WTC11 (cell line): ENCODE measurements around the gene NKAPL. TPM values are rescaled to one million over a fixed set of nuclear protein-coding genes. Genes with fewer than 3 reads are reported as not detected.

Experiments
- ATAC-seq: fragments of 200-7000 bp; cut with Tn5 transposase; 2 replicates; pipeline ENCODE4 v1.10.0; 2021; ENCODE audit warnings: mild to moderate bottlenecking, moderate library complexity
- CTCF ChIA-PET: fragments of 300-600 bp; sonication (Branson Sonifier 250); formaldehyde crosslinking; loops from one replicate; lab custom pipeline; 2021; ENCODE audit warnings: antibody characterized with exemption; lab: Charles Lee
- POLR2A ChIA-PET: fragments of 350-600 bp; sonication (Branson Sonifier 250); formaldehyde crosslinking; loops from one replicate; lab custom pipeline; 2021; ENCODE audit warnings: antibody characterized with exemption; lab: Charles Lee
- DNase-seq: peaks from one replicate; pipeline ENCODE4 v3.0.0; 2021; ENCODE audit warnings: low spot score
- H3K27ac Mint-ChIP-seq: 2 replicates; pipeline ENCODE4 v1.8.0; 2021; ENCODE audit warnings: mixed read lengths
- H3K27me3 Mint-ChIP-seq: 2 replicates; pipeline ENCODE4 v1.8.0; 2021; ENCODE audit warnings: low read depth, mild to moderate bottlenecking, moderate library complexity, mixed read lengths
- H3K36me3 Mint-ChIP-seq: 2 replicates; pipeline ENCODE4 v1.8.0; 2021; ENCODE audit warnings: mixed read lengths
- H3K4me1 Mint-ChIP-seq: 2 replicates; pipeline ENCODE4 v1.8.0; 2022; ENCODE audit warnings: mixed read lengths
- H3K4me3 Mint-ChIP-seq: 2 replicates; pipeline ENCODE4 v1.8.0; 2021; ENCODE audit warnings: mild to moderate bottlenecking, moderate library complexity, mixed read lengths
- H3K9me3 Mint-ChIP-seq: 2 replicates; pipeline ENCODE4 v1.8.0; 2021; ENCODE audit warnings: mixed read lengths
- ATF2 ChIP-seq: sonication (generic); formaldehyde crosslinking; IDR thresholded peaks from 2 replicates; pipeline ENCODE4 v1.8.1; 2022; ENCODE audit warnings: low read depth, missing genetic modification reagents, borderline replicate concordance
- CTCF ChIP-seq: fragments of 200-600 bp; IDR thresholded peaks from 2 replicates; pipeline ENCODE4 v1.8.0; 2022; ENCODE audit warnings: antibody characterized with exemption
- ETV6 ChIP-seq: sonication (generic); formaldehyde crosslinking; IDR thresholded peaks from 2 replicates; pipeline ENCODE4 v1.8.1; 2022; ENCODE audit warnings: mild to moderate bottlenecking, missing genetic modification reagents
- FOXK1 ChIP-seq: sonication (generic); formaldehyde crosslinking; IDR thresholded peaks from 2 replicates; pipeline ENCODE4 v1.8.0; 2022; ENCODE audit warnings: mild to moderate bottlenecking, moderate library complexity, missing genetic modification reagents
- FOXP4 ChIP-seq: sonication (generic); formaldehyde crosslinking; IDR thresholded peaks from 2 replicates; pipeline ENCODE4 v1.8.0; 2022; ENCODE audit warnings: mild to moderate bottlenecking, missing genetic modification reagents
- GABPB1 ChIP-seq: sonication (generic); formaldehyde crosslinking; IDR thresholded peaks from 2 replicates; pipeline ENCODE4 v1.8.1; 2023; ENCODE audit warnings: mild to moderate bottlenecking, missing genetic modification reagents
- GTF2I ChIP-seq: fragments of 250-450 bp; sonication (Bioruptor Pico); conservative IDR thresholded peaks from 2 replicates; pipeline ENCODE4 v1.4.0; 2021; ENCODE audit warnings: mild to moderate bottlenecking
- MAX ChIP-seq: sonication (generic); formaldehyde crosslinking; IDR thresholded peaks from 2 replicates; pipeline ENCODE4 v1.8.0; 2022; ENCODE audit warnings: mild to moderate bottlenecking, missing genetic modification reagents
- MYBL2 ChIP-seq: sonication (generic); formaldehyde crosslinking; IDR thresholded peaks from 2 replicates; pipeline ENCODE4 v1.8.1; 2023; ENCODE audit warnings: mild to moderate bottlenecking, moderate library complexity, missing genetic modification reagents
- RORB ChIP-seq: fragments of 250-450 bp; sonication (Bioruptor Pico); IDR thresholded peaks from 2 replicates; pipeline ENCODE4 v1.9.0; 2021; ENCODE audit warnings: mild to moderate bottlenecking
- SMAD3 ChIP-seq: sonication (generic); formaldehyde crosslinking; IDR thresholded peaks from 2 replicates; pipeline ENCODE4 v1.8.0; 2022; ENCODE audit warnings: missing genetic modification reagents, mild to moderate bottlenecking, borderline replicate concordance
- ZNF232 ChIP-seq: sonication (generic); formaldehyde crosslinking; IDR thresholded peaks from 2 replicates; pipeline ENCODE4 v1.8.0; 2022; ENCODE audit warnings: mild to moderate bottlenecking, missing genetic modification reagents
- ZNF317 ChIP-seq: sonication (generic); formaldehyde crosslinking; IDR thresholded peaks from 2 replicates; pipeline ENCODE4 v1.8.1; 2023; ENCODE audit warnings: low read depth, mild to moderate bottlenecking, moderate library complexity, missing genetic modification reagents, borderline replicate concordance
- total RNA-seq: library from RNA; stranded (reverse); gene quantifications from 3 replicates; pipeline ENCODE4 v1.2.3, GENCODE V29; 2021
- TF ChIP-seq, protein P1 (sequence below): sonication (generic); formaldehyde crosslinking; IDR thresholded peaks from 2 replicates; pipeline ENCODE4 v1.8.0; 2022; ENCODE audit warnings: missing genetic modification reagents

The NKAPL gene
- total RNA-seq, 1 experiment from 2014 or later: 0.26 TPM

DNA sequence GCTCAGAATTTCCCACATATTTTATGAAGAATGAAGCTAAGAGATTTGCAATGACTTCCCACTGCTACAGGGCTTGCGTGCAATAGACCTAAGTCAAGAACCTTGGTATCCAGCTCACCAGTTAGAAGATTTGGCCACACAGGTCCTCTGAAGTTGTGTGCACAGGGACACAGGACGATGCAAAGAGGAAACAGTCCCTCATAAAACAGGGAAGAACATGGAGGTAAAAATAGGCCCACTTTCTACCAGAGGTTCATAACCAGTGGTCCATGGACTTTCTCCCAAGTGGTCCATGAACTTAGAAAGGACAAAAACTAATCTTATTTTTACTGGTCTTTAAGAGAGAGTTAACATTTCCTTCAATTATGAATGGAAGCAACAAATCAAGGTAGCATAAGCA, 8.3 kb upstream of the NKAPL start (continued):
- no peak for TF ChIP-seq ATF2 (CRISPR knock-in tag)

DNA sequence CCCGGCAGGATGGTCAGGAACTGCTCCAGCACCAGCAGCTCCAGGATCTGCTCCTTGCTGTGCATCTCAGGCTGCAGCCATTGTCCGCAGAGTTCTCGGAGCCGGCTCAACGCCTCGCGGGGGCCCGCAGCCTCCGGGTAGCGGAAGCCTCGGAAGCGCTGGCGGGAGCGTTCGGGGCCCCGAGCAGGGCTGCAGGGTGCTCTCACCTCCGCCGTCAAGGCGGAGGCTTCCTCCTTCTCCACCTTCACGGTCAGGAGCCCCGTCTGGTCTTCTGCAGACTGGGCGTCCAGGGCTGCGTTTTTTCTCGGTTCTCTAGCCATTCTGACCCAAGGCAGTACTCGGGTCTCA, 7.5 kb upstream of the NKAPL start:
- H3K36me3 Mint-ChIP-seq: peaks cover 19% of the 10 kb centered on the region
- peaks cover 18% of the 10 kb centered on the region for H3K27me3 Mint-ChIP-seq
- peaks cover 12% of the 10 kb centered on the region for H3K4me1 Mint-ChIP-seq
- POLR2A ChIA-PET: interaction anchor here (1.0 to 1.7 kb wide), 5 partner anchors 9 to 116 kb away, joined by 3 to 13 read pairs (median 4); partner anchors contain the start of genes ZKSCAN8 and ZSCAN26
- TF ChIP-seq GTF2I (CRISPR knock-in tag) (no peak), ETV6 (CRISPR knock-in tag) (no peak), MYBL2 (no peak), CTCF (no peak), ZNF317 (CRISPR knock-in tag) (no peak), ZNF232 (CRISPR knock-in tag) (no peak)
- TF ChIP-seq, protein P1, sequence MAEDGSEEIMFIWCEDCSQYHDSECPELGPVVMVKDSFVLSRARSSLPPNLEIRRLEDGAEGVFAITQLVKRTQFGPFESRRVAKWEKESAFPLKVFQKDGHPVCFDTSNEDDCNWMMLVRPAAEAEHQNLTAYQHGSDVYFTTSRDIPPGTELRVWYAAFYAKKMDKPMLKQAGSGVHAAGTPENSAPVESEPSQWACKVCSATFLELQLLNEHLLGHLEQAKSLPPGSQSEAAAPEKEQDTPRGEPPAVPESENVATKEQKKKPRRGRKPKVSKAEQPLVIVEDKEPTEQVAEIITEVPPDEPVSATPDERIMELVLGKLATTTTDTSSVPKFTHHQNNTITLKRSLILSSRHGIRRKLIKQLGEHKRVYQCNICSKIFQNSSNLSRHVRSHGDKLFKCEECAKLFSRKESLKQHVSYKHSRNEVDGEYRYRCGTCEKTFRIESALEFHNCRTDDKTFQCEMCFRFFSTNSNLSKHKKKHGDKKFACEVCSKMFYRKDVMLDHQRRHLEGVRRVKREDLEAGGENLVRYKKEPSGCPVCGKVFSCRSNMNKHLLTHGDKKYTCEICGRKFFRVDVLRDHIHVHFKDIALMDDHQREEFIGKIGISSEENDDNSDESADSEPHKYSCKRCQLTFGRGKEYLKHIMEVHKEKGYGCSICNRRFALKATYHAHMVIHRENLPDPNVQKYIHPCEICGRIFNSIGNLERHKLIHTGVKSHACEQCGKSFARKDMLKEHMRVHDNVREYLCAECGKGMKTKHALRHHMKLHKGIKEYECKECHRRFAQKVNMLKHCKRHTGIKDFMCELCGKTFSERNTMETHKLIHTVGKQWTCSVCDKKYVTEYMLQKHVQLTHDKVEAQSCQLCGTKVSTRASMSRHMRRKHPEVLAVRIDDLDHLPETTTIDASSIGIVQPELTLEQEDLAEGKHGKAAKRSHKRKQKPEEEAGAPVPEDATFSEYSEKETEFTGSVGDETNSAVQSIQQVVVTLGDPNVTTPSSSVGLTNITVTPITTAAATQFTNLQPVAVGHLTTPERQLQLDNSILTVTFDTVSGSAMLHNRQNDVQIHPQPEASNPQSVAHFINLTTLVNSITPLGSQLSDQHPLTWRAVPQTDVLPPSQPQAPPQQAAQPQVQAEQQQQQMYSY: no peak
- TF ChIP-seq, all 79 proteins: peak for 0
- Mint-ChIP-seq H3K4me3 (peak overlapping the region; percentile 99), H3K27ac (peak overlapping the region; percentile 80), H3K9me3 (no peaks in the 10 kb centered on the region)
- CTCF ChIA-PET: interaction anchor here (1.0 to 2.3 kb wide), 3 partner anchors 15 to 132 kb away, joined by 4 to 19 read pairs (median 12); partner anchors contain the start of gene ZSCAN26
- peak; percentile 20 for DNase-seq
- peak; percentile 45 for ATAC-seq

DNA sequence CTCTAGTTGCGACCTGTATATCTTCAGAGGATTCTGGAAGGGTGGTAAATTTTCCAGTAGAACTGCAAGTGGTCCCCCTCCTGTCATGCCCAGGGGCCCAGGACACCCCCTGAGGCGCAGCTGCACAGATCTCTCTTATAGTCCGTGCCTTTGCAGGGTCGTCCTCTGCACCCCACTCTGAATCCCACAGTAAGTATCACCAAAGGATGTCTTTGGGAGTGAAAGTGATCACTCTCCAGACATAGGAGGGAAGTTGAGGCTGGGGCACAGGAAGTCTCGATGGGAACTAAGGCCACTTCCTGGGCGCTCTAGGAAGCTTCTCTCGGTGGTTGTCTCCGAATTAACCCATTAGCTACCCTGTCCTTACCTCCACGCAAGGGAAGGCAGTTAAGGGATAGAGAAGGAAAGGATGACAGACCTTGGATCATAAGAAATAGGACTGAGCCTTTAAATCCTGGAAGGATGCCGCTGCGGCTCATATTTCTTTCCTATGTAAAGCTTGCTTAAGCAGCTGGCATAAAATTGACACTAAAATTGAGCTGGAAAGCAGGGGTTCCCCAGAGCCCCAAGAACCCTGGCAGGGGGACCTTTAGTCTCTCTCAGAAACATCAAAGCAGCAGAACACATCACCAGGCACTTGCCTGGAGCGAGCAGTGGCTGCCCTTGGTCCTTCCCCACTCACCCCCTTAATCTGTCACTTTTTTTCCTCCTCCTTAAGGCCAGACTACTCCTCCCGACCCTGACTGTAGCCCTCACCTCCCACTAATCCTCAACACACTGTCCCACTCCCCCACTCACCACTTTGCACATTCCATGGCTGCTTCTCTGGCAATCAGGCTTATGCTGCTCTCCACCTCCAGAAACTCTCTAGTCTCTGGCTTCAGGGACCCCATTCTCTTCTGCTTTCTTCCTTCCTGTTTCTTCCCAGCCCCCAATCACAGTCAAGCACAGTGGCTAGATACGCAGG, 6.8 kb upstream of the NKAPL start, which contains the start of gene ZKSCAN4:
ZKSCAN4 (minus strand) TSS at position 261 of the 967 bp plus-strand sequence. CDS start 289 bp downstream, outside the sequence.
- no peak for TF ChIP-seq RORB (CRISPR knock-in tag)
- TF ChIP-seq MAX (CRISPR knock-in tag): 0 out of 2 replicates have a peak, but pooled peaks have one; percentile 30
- TF ChIP-seq GABPB1 (CRISPR knock-in tag): peak; percentile 67
- no peak for TF ChIP-seq FOXP4 (CRISPR knock-in tag)
- TF ChIP-seq SMAD3 (CRISPR knock-in tag): no peak
- TF ChIP-seq FOXK1 (CRISPR knock-in tag): 0 out of 2 replicates have a peak, but pooled peaks have one; percentile 40
- peaks cover 12% of the 10 kb centered on the region for H3K4me1 Mint-ChIP-seq
- H3K27ac Mint-ChIP-seq: peak within 1 kb of the TSS; percentile 80
- peak; percentile 79 for DNase-seq
- H3K27me3 Mint-ChIP-seq: peaks cover 18% of the 10 kb centered on the region
- CTCF ChIA-PET: interaction anchor here (1.0 to 2.3 kb wide), 4 partner anchors 15 to 131 kb away, joined by 3 to 19 read pairs (median 8); partner anchors contain the start of gene ZSCAN26
- peak within 1 kb of the TSS; percentile 99 for H3K4me3 Mint-ChIP-seq
- H3K9me3 Mint-ChIP-seq: no peaks in the 10 kb centered on the region
- POLR2A ChIA-PET: interaction anchor here (0.7 to 1.7 kb wide), 6 partner anchors 9 to 132 kb away, joined by 3 to 13 read pairs (median 4); partner anchors contain the start of genes ZKSCAN8 and ZSCAN26
- ATAC-seq: peak; percentile 92
- H3K36me3 Mint-ChIP-seq: peaks cover 13% of the 10 kb centered on the region
